Testis (tissue), 2 donors: ENCODE results near the gene SOCS7.

Source experiments
- POLR2A ChIP-seq: fragments of 450-650 bp; IDR thresholded peaks from one replicate; pipeline ENCODE4 v1.6.1; 2017; ENCODE audit warnings: antibody characterized with exemption, mild to moderate bottlenecking, moderate library complexity
- TF ChIP-seq, protein P1 (sequence below), 3 experiments: fragments of 450-650 bp in 2 of 3; fragments of 200-600 bp in 1 of 3; sonication (generic) in 1 of 3; IDR thresholded peaks; one replicate each; pipeline ENCODE4 v1.5.1; 2016 to 2019; ENCODE audit warnings: antibody characterized with exemption in 3 of 3, mild to moderate bottlenecking in 2 of 3, moderate library complexity in 1 of 3

DNA sequence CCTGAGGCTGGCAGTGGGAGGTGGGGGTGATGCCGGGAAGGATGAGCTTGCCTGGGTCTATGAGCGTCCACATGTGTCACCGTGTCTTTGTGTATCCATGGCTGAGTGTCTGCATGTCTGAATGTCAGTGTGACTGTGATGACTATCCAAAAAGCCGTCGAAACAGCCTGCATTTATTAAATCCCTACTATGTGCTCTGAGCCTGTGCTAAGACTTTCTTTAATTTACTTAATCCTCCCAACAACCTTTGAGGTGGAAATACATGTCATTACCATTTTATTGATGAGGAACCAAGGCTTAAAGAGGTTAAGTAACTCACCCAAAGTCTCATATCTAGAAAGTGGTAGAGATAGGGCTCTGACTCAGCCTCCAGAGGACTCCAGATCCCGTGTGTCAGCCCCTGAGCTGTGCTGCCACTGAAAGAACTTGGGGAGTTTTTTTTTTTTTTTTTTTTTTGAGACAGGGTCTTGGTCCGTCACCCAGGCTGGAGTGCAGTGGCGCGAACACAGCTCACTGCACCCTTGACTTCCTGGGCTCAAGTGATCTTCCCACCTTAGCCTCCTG is 96.6 kb downstream of the SOCS7 start:
- TF ChIP-seq, protein P1, sequence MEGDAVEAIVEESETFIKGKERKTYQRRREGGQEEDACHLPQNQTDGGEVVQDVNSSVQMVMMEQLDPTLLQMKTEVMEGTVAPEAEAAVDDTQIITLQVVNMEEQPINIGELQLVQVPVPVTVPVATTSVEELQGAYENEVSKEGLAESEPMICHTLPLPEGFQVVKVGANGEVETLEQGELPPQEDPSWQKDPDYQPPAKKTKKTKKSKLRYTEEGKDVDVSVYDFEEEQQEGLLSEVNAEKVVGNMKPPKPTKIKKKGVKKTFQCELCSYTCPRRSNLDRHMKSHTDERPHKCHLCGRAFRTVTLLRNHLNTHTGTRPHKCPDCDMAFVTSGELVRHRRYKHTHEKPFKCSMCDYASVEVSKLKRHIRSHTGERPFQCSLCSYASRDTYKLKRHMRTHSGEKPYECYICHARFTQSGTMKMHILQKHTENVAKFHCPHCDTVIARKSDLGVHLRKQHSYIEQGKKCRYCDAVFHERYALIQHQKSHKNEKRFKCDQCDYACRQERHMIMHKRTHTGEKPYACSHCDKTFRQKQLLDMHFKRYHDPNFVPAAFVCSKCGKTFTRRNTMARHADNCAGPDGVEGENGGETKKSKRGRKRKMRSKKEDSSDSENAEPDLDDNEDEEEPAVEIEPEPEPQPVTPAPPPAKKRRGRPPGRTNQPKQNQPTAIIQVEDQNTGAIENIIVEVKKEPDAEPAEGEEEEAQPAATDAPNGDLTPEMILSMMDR (IDR thresholded peaks at IDR 0.05): no peak
- TF ChIP-seq POLR2A: no peak
